CD1c-positive myeloid dendritic cell (primary cell): ENCODE measurements around the gene RTCB.

Experiments
- DNase-seq: peaks from one replicate; pipeline ENCODE4 v3.0.0-alpha.2; 2016; ENCODE audit errors: extremely low spot score

RTCB gene

GRCh38 chr22:32339190-32340012 is 72.6 kb downstream of the RTCB start:
- no peak for DNase-seq

- no peak for DNase-seq
Measured at GRCh38 chr22:32338757-32339156, 73.3 kb downstream of the RTCB start.
